HepG2 (cell line): ENCODE results near the gene CDK3. TPM values are rescaled to one million over a fixed set of nuclear protein-coding genes. Genes with fewer than 3 reads are reported as not detected.

Experiments
- ATAC-seq: fragments of 200-7000 bp; cut with Tn5 transposase; 3 replicates; pipeline ENCODE4 v1.9.1; 2020; ENCODE audit warnings: mild to moderate bottlenecking, moderate library complexity
- BruUV-seq: library from RNA; stranded (reverse); fragments of 400-500 nt; replicated peaks from 2 replicates; lab custom pipeline; 2021; lab: Mats Ljungman, UMichigan
- CTCF ChIA-PET: fragments of 300-600 bp; formaldehyde crosslinking; extraction: SDS; loops from one replicate; lab custom pipeline; 2021; ENCODE audit warnings: low total read pairs, inconsistent platforms, low intra/inter-chr PET ratio; lab: Yijun Ruan, JAX
- POLR2A ChIA-PET: fragments of 350-600 bp; sonication (Branson Sonifier 250); formaldehyde crosslinking; loops from one replicate; lab custom pipeline; 2020; ENCODE audit warnings: antibody characterized with exemption, inconsistent platforms; lab: Yijun Ruan, JAX
- DNase-seq: peaks from one replicate; pipeline ENCODE4 v3.0.0-alpha.2; 2015; ENCODE audit warnings: low spot score
- FAIRE-seq: peaks from 3 replicates; lab custom pipeline; 2011; peaks lifted over from hg19 to GRCh38; lab: Jason Lieb, UNC
- H2AFZ ChIP-seq: one replicate; pipeline ENCODE4 v1.6.1; 2011; ENCODE audit warnings: low read length, inconsistent platforms
- H3K27ac ChIP-seq: fragments of 300-600 bp; 3 replicates; pipeline ENCODE4 v1.8.0; 2011; ENCODE audit warnings: mixed run types, mild to moderate bottlenecking, mixed read lengths, low read length, inconsistent platforms; ENCODE audit not compliant: insufficient read depth; ENCODE audit errors: extremely low read length
- H3K27me3 ChIP-seq, 2 experiments: fragments of 200-600 bp in 1 of 2; 2 replicates in 1 of 2; 3 replicates in 1 of 2; pipeline versions ENCODE4 v1.6.0 to v1.8.0; 2011; ENCODE audit warnings: low read length in 2 of 2, mild to moderate bottlenecking in 2 of 2, moderate library complexity in 2 of 2, inconsistent platforms in 1 of 2; ENCODE audit not compliant: insufficient read depth in 2 of 2, control insufficient read depth in 1 of 2
- H3K36me3 ChIP-seq, 2 experiments: fragments of 200-600 bp in 1 of 2; replicated peaks in 1 of 2; 2 replicates in 1 of 2; 3 replicates in 1 of 2; pipeline versions ENCODE4 v1.5.1 to v1.8.0; 2011; ENCODE audit warnings: low read length in 2 of 2, inconsistent platforms in 1 of 2; ENCODE audit not compliant: insufficient read depth in 2 of 2, control insufficient read depth in 1 of 2
- H3K4me1 ChIP-seq: 2 replicates; pipeline ENCODE4 v1.5.1; 2012; ENCODE audit warnings: low read length, inconsistent platforms; ENCODE audit not compliant: insufficient read depth
- H3K4me2 ChIP-seq: 2 replicates; pipeline ENCODE4 v1.6.0; 2011; ENCODE audit warnings: low read depth, low read length, inconsistent platforms
- H3K4me3 ChIP-seq, 3 experiments: fragments of 200-600 bp in 1 of 3; sonication (generic), shearing (Covaris generic) in 1 of 3; replicated peaks in 1 of 3; 2 replicates each; pipeline ENCODE4 v1.5.1; 2011 to 2016; ENCODE audit warnings: low read length in 3 of 3, inconsistent platforms in 2 of 3, low read depth in 2 of 3, mild to moderate bottlenecking in 2 of 3, control low read depth in 1 of 3, mixed read lengths in 1 of 3; ENCODE audit not compliant: insufficient read depth in 1 of 3
- H3K79me2 ChIP-seq: one replicate; pipeline ENCODE4 v1.6.1; 2011; ENCODE audit warnings: low read length, inconsistent platforms; ENCODE audit not compliant: insufficient read depth
- H3K9ac ChIP-seq: 2 replicates; pipeline ENCODE4 v1.6.0; 2011; ENCODE audit warnings: mild to moderate bottlenecking, low read depth, low read length, inconsistent platforms; ENCODE audit not compliant: insufficient read depth
- H3K9me3 ChIP-seq: 2 replicates; pipeline ENCODE4 v1.5.1; 2012; ENCODE audit warnings: mild to moderate bottlenecking, low read length
- H4K20me1 ChIP-seq: 2 replicates; pipeline ENCODE4 v1.6.0; 2011; ENCODE audit warnings: inconsistent platforms, mild to moderate bottlenecking, low read length, moderate library complexity; ENCODE audit not compliant: insufficient read depth
- ATM ChIP-seq: fragments of 450-650 bp; IDR thresholded peaks from 2 replicates; pipeline ENCODE4 v1.7.1; 2017; ENCODE audit warnings: mild to moderate bottlenecking, borderline replicate concordance
- FOXP4 ChIP-seq: sonication (generic); formaldehyde crosslinking; IDR thresholded peaks from 2 replicates; pipeline ENCODE4 v1.4.0; 2020; ENCODE audit warnings: missing genetic modification reagents
- LRRFIP1 ChIP-seq: sonication (generic); formaldehyde crosslinking; conservative IDR thresholded peaks from 2 replicates; pipeline ENCODE4 v1.4.0; 2020; ENCODE audit warnings: missing genetic modification reagents
- MYNN ChIP-seq: sonication (generic); formaldehyde crosslinking; IDR thresholded peaks from 2 replicates; pipeline ENCODE4 v1.4.0; 2020; ENCODE audit warnings: mild to moderate bottlenecking, low read depth, missing genetic modification reagents
- PCBP2 ChIP-seq: fragments of 200-400 bp; formaldehyde crosslinking; optimal IDR thresholded peaks from 2 replicates; pipeline ENCODE3; 2018; ENCODE audit warnings: low read length, low read depth; ENCODE audit not compliant: poor library complexity, severe bottlenecking
- RFX1 ChIP-seq: fragments of 450-650 bp; IDR thresholded peaks from 2 replicates; pipeline ENCODE4 v1.6.1; 2017
- SCMH1 ChIP-seq: sonication (generic); formaldehyde crosslinking; IDR thresholded peaks from 2 replicates; pipeline ENCODE4 v1.9.0; 2021; ENCODE audit warnings: missing genetic modification reagents, mild to moderate bottlenecking, borderline replicate concordance
- TCF7 ChIP-seq: sonication (generic); IDR thresholded peaks from 2 replicates; pipeline ENCODE4 v1.6.1; 2016; ENCODE audit warnings: antibody characterized with exemption, low read depth
- THAP9 ChIP-seq: sonication (generic); formaldehyde crosslinking; IDR thresholded peaks from 2 replicates; pipeline ENCODE4; 2020; ENCODE audit warnings: missing genetic modification reagents, mild to moderate bottlenecking, borderline replicate concordance
- ZFP82 ChIP-seq: sonication (generic); formaldehyde crosslinking; IDR thresholded peaks from 2 replicates; pipeline ENCODE4 v1.5.1; 2020; ENCODE audit warnings: mild to moderate bottlenecking, missing genetic modification reagents, borderline replicate concordance
- ZNF782 ChIP-seq: sonication (generic); formaldehyde crosslinking; IDR thresholded peaks from 2 replicates; pipeline ENCODE4 v1.4.0; 2020; ENCODE audit warnings: missing genetic modification reagents, mild to moderate bottlenecking, borderline replicate concordance
- WGBS: methylation state at CpG from one replicate; pipeline ENCODE4 v1.1.6; 2017; ENCODE audit warnings: low lambda C conversion rate; 5-methylcytosine and 5-hydroxymethylcytosine counted together
- in situ Hi-C: cut with HindIII; loops from 2 replicates; pipeline ENCODE4 v1.10.0; 2017; ENCODE audit warnings: low pct_unique_long_range_greater_than_20kb; ENCODE audit not compliant: extremely low pct_ligation_motif_present
- intact Hi-C: fragments of 100-400 bp; cut with micrococcal nuclease; formaldehyde crosslinking; loops from one replicate; pipeline ENCODE4 v1.10.0; 2022; ENCODE audit not compliant: unreplicated experiment
- polyA plus RNA-seq, 8 experiments: library from polyadenylated mRNA; depleted of rRNA in 3 of 8; stranded (reverse) in 7 of 8; unstranded in 1 of 8; fragments of >200 nt; fragmentation: Illumina TruSeq in 4 of 8; extraction: Trizol in 4 of 8; gene quantifications; 2 replicates each; pipeline versions ENCODE4 v1.2.1 to v1.2.3, GENCODE V29; 2011 to 2016; ENCODE audit warnings: low read depth in 4 of 8, missing spikeins in 1 of 8, mixed read lengths in 1 of 8; ENCODE audit not compliant: insufficient read depth in 1 of 8
- total RNA-seq, 5 experiments: library from RNA; depleted of rRNA; stranded (reverse); fragments of >200 nt; fragmentation: Illumina TruSeq; extraction: Trizol; gene quantifications; 2 replicates each; pipeline ENCODE4 v1.2.3, GENCODE V29; 2016; ENCODE audit warnings: low read depth in 1 of 5

CDK3 gene
- total and polyA plus RNA-seq, 2 of the 13 experiments (the other 11 are each of a cell fraction or from before 2014, with no cell fraction given): 5.8 to 11.4 TPM

- ATAC-seq: no peak
- Histone ChIP-seq H3K27ac (no peak overlapping the region), H3K79me2 (no peaks in the 10 kb centered on the region), H3K27me3 (no peaks in the 10 kb centered on the region), H3K36me3 (peaks cover 0 to 6% of the 10 kb centered on the region in 2 experiments; a peak in 2 of 5 replicates), H3K4me1 (peaks cover 14% of the 10 kb centered on the region), H4K20me1 (no peaks in the 10 kb centered on the region), H3K4me3 (no peak overlapping the region), H2AFZ (no peak overlapping the region), H3K9me3 (no peaks in the 10 kb centered on the region), H3K9ac (no peak overlapping the region), H3K4me2 (no peak overlapping the region)
- BruUV-seq: no TSS peak
- intact Hi-C loops: no loop called here
- 95% methylated on average over 21 of the region's 21 CpGs for WGBS
- FAIRE-seq: no peak
- DNase-seq: no peak
- TF ChIP-seq SCMH1 (CRISPR knock-in tag) (no peak), RFX1 (no peak), ZFP82 (CRISPR knock-in tag) (no peak), ZNF782 (CRISPR knock-in tag) (no peak), LRRFIP1 (CRISPR knock-in tag) (no peak), ATM (no peak), THAP9 (CRISPR knock-in tag) (no peak), PCBP2 (no peak), FOXP4 (CRISPR knock-in tag) (no peak), MYNN (CRISPR knock-in tag) (no peak), TCF7 (no peak)
- POLR2A ChIA-PET: interaction anchor here (0.6 to 1.3 kb wide), 4 partner anchors 9 to 155 kb away, joined by 3 to 5 read pairs (median 3); partner anchors contain the start of genes CDK3, TRIM65 and WBP2
- in situ Hi-C loops: loop anchor here (5.0 kb wide), 2 partner anchors 53 to 103 kb away; no protein-coding TSS in a partner anchor
- CTCF ChIA-PET: no interaction called here
These were observed 9.5 kb downstream of the CDK3 start for GRCh38 chr17:76009969-76010661.
